SH-SY5Y (cell line): Measurements from ENCODE around the gene SLX9.

Source experiments
- GATA2 ChIP-seq: IDR thresholded peaks from 2 replicates; pipeline ENCODE4 v1.6.1; 2011; ENCODE audit warnings: mild to moderate bottlenecking, low read depth, low read length
- GATA3 ChIP-seq: IDR thresholded peaks from 2 replicates; pipeline ENCODE4 v1.6.1; 2011; ENCODE audit warnings: low read depth, mild to moderate bottlenecking, low read length, moderate library complexity

DNA sequence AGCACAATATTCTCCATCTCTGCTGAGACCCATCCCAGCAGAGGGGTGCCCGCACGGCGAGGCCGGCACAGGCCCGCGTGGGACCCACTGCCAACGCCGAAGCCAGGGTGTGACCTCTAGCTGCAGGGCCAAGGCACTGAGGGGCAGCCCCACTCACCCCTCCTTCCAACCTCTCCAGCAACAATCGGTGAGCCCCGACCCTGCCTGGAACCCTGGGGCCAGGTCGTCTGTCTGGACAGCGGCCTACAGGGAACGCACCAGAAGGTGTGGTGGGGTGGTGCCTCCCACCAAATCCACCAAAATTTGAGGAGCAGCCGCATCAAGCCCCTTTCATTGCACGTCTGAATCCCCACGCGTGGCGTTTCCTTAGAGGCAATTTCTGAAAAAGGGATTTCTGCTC lies 71.6 kb downstream of the SLX9 start:
- TF ChIP-seq GATA2 (no peak), GATA3 (no peak)
